Retinal pigment epithelial cell (primary cell): ENCODE results near the gene TRIM59.

ENCODE experiments used
- DNase-seq: peaks from one replicate; pipeline ENCODE4 v3.0.0-alpha.2; 2010; ENCODE audit warnings: low read depth
- H3K4me3 ChIP-seq: 2 replicates; pipeline ENCODE4 v1.5.1; 2011; ENCODE audit warnings: mild to moderate bottlenecking, low read length, control low read depth, moderate library complexity
- CTCF ChIP-seq: conservative IDR thresholded peaks from 2 replicates; pipeline ENCODE4 v1.5.1; 2011; ENCODE audit warnings: low read depth, low read length, control low read depth, inconsistent platforms

The TRIM59 gene

DNA sequence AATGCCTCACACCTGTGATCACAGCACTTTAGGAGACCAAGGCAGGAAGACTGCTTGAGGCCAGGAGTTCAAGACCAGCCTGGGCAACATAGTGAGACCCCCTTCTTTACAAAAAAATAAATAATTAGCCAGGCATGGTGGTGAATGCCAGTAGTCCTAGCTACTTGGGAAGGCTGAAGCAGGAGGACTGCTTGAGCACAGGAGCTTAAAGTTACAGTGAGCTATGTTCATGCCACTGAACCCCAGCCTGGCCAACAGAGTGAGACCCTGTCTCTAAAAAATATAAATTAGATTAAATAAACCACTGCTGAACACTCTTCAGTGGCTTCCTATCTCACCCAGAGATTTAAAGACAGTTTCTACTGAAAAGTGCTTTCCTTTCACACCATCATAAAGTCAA, 56.8 kb downstream of the TRIM59 start:
- no peak overlapping the region for H3K4me3 ChIP-seq
- no peak for TF ChIP-seq CTCF
- DNase-seq, result no peak

DNA sequence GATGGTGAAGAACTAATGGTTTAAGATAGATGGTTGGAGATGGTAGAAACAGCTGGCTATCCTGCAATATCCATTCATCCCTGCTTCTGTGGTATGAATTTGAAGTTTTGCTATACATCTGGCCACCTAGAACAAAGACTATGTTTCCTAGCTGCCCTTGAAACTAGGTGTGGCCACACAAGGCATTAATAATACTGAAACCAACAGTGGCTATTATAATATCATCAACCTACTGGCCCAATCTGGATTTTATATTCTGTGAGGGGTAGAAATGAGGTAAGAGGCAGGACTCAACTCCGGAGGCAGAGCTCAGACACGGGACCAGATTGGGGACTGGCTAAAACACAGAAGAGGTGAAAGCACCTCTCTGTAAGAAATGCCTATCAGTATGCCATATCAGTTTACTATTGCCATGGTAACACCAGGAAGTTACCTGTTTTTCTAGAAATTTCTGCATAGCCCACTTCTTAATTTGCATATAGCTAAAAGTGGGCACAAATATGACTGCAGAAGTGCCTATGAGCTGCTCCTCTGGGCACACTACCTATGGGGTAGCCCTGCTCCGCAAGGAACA, 58.9 kb downstream of the TRIM59 start:
- no peak for DNase-seq
- no peak for TF ChIP-seq CTCF
- no peak overlapping the region for H3K4me3 ChIP-seq
